SU-DHL-6 (cell line): ENCODE results near the gene TNS3.

Source experiments
- H2AFZ ChIP-seq: fragments of 200-600 bp; sonication (generic); 2 replicates; pipeline ENCODE4 v1.6.1; 2014; ENCODE audit warnings: low read depth, mild to moderate bottlenecking, moderate library complexity, mixed read lengths, antibody characterized with exemption, low read length; ENCODE audit not compliant: severe bottlenecking
- H3F3A ChIP-seq: fragments of 200-600 bp; shearing (Covaris generic); 2 replicates; pipeline ENCODE4 v1.6.0; 2016; ENCODE audit warnings: antibody characterized with exemption, mild to moderate bottlenecking; ENCODE audit not compliant: insufficient read depth
- H3K27ac ChIP-seq: fragments of 200-600 bp; sonication (generic); 2 replicates; pipeline ENCODE4 v1.5.1; 2016; ENCODE audit warnings: low read depth, mild to moderate bottlenecking, low read length, moderate library complexity, mixed read lengths
- H3K27me3 ChIP-seq: fragments of 200-600 bp; sonication (generic), shearing (Covaris generic); 2 replicates; pipeline ENCODE4 v1.6.0; 2014; ENCODE audit warnings: mild to moderate bottlenecking, low read length
- H3K36me3 ChIP-seq: fragments of 200-600 bp; sonication (generic); 2 replicates; pipeline ENCODE4 v1.6.1; 2014; ENCODE audit warnings: mild to moderate bottlenecking, low read length, mixed read lengths
- H3K4me2 ChIP-seq: fragments of 300-600, 200-600 bp; shearing (Covaris generic), sonication (generic); 2 replicates; pipeline ENCODE4 v1.6.0; 2014; ENCODE audit warnings: low read length, low read depth, mild to moderate bottlenecking; ENCODE audit not compliant: poor library complexity, severe bottlenecking
- H3K4me3 ChIP-seq: fragments of 200-600 bp; sonication (generic); 2 replicates; pipeline ENCODE4 v1.5.1; 2014; ENCODE audit warnings: antibody characterized with exemption, low read length, mild to moderate bottlenecking, mixed read lengths; ENCODE audit not compliant: insufficient read depth, poor library complexity, severe bottlenecking
- H3K79me2 ChIP-seq: fragments of 200-600 bp; sonication (generic); 2 replicates; pipeline ENCODE4 v1.6.1; 2014; ENCODE audit warnings: mild to moderate bottlenecking, low read length, moderate library complexity; ENCODE audit not compliant: insufficient read depth
- H3K9ac ChIP-seq: fragments of 200-600 bp; sonication (generic); 2 replicates; pipeline ENCODE4 v1.7.0; 2014; ENCODE audit warnings: mild to moderate bottlenecking, low read length
- H3K9me2 ChIP-seq: fragments of 200-600 bp; sonication (generic); replicated peaks from 2 replicates; pipeline ENCODE4 v1.6.1; 2014; ENCODE audit warnings: low read length; ENCODE audit not compliant: insufficient read depth
- H3K9me3 ChIP-seq: fragments of 200-600 bp; sonication (generic); 2 replicates; pipeline ENCODE4 v1.6.1; 2014; ENCODE audit warnings: low read length, mixed read lengths; ENCODE audit not compliant: insufficient read depth
- H4K20me1 ChIP-seq: fragments of 200-600 bp; sonication (generic); 2 replicates; pipeline ENCODE4 v1.6.1; 2014; ENCODE audit warnings: low read depth, mild to moderate bottlenecking, antibody characterized with exemption, low read length, moderate library complexity, mixed read lengths
- CTCF ChIP-seq: fragments of 200-600 bp; sonication (generic); IDR thresholded peaks from one replicate; pipeline ENCODE4 v1.5.1; 2017; ENCODE audit warnings: antibody characterized with exemption, mild to moderate bottlenecking, low read length, moderate library complexity; ENCODE audit not compliant: insufficient read depth, poor library complexity, severe bottlenecking
- EZH2phosphoT487 ChIP-seq: fragments of 200-600 bp; sonication (generic), shearing (Covaris generic); conservative IDR thresholded peaks from 2 replicates; pipeline ENCODE4 v1.6.1; 2018; ENCODE audit warnings: mild to moderate bottlenecking, antibody characterized with exemption, low read length, moderate library complexity, mixed read lengths

TNS3 gene

GRCh38 chr7:47510786-47511185, 71.1 kb downstream of the TNS3 start:
- TF ChIP-seq CTCF, result no peak
- TF ChIP-seq EZH2phosphoT487, result no peak
- Histone ChIP-seq H3F3A (no peaks in the 10 kb centered on the region), H3K79me2 (peaks cover 22% of the 10 kb centered on the region), H3K36me3 (no peaks in the 10 kb centered on the region), H3K27ac (no peak overlapping the region), H3K9me2 (no peaks in the 10 kb centered on the region), H3K4me2 (no peak overlapping the region), H3K9ac (no peak overlapping the region), H3K27me3 (no peaks in the 10 kb centered on the region), H4K20me1 (no peaks in the 10 kb centered on the region), H3K9me3 (no peaks in the 10 kb centered on the region), H3K4me3 (no peak overlapping the region), H2AFZ (no peak overlapping the region)

GRCh38 chr7:47510192-47510591, 71.7 kb downstream of the TNS3 start:
- H3K27me3 ChIP-seq, result no peaks in the 10 kb centered on the region
- no peaks in the 10 kb centered on the region for H4K20me1 ChIP-seq
- H3F3A ChIP-seq, result no peaks in the 10 kb centered on the region
- no peaks in the 10 kb centered on the region for H3K36me3 ChIP-seq
- no peak overlapping the region for H3K27ac ChIP-seq
- H3K9ac ChIP-seq, result no peak overlapping the region
- H2AFZ ChIP-seq, result no peak overlapping the region
- H3K4me2 ChIP-seq, result no peak overlapping the region
- H3K4me3 ChIP-seq, result no peak overlapping the region
- no peaks in the 10 kb centered on the region for H3K9me2 ChIP-seq
- TF ChIP-seq CTCF (no peak), EZH2phosphoT487 (no peak)
- H3K79me2 ChIP-seq, result peaks cover 22% of the 10 kb centered on the region
- no peaks in the 10 kb centered on the region for H3K9me3 ChIP-seq

GRCh38 chr7:47509571-47509970, 72.3 kb downstream of the TNS3 start:
- Histone ChIP-seq H3K36me3 (no peaks in the 10 kb centered on the region), H4K20me1 (no peaks in the 10 kb centered on the region), H2AFZ (no peak overlapping the region), H3K4me3 (no peak overlapping the region), H3K9me3 (no peaks in the 10 kb centered on the region), H3K27ac (no peak overlapping the region), H3K79me2 (peaks cover 17% of the 10 kb centered on the region), H3K27me3 (no peaks in the 10 kb centered on the region), H3K4me2 (no peak overlapping the region), H3F3A (no peaks in the 10 kb centered on the region), H3K9ac (no peak overlapping the region), H3K9me2 (no peaks in the 10 kb centered on the region)
- no peak for TF ChIP-seq EZH2phosphoT487
- TF ChIP-seq CTCF, result no peak
